ENCODE data around the gene SPAG16. TPM values are rescaled to one million over a fixed set of nuclear protein-coding genes. Genes with fewer than 3 reads are reported as not detected.

SPAG16 gene
- total and polyA plus RNA-seq, 2 of the 13 experiments (the other 11 are each of a cell fraction or from before 2014, with no cell fraction given) = 9.6 to 26.5 TPM

GRCh38 chr2:214127571-214127970 lies 843.3 kb downstream of the SPAG16 start:
- no peaks in the 10 kb centered on the region for H4K20me1 ChIP-seq (ENCODE audit: insufficient read depth, low read length)
- no peaks in the 10 kb centered on the region for H3K36me3 ChIP-seq (replicated peaks in 1 of 2; ENCODE audit: control insufficient read depth in 1 of 2, insufficient read depth in 2 of 2, low read length in 2 of 2)
- H3K9ac ChIP-seq (ENCODE audit: insufficient read depth, low read depth, low read length) = no peak overlapping the region
- intact Hi-C loops (cut with micrococcal nuclease; ENCODE audit: unreplicated experiment) = no loop called here
- no TSS peak for BruUV-seq (replicated peaks)
- CTCF ChIA-PET (ENCODE audit: low intra/inter-chr PET ratio, low total read pairs) = no interaction called here
- H3K9me3 ChIP-seq (ENCODE audit: low read length) = no peaks in the 10 kb centered on the region
- no peak for ATAC-seq
- no peak overlapping the region for H3K4me3 ChIP-seq (replicated peaks in 1 of 3; ENCODE audit: insufficient read depth in 1 of 3, low read depth in 2 of 3, low read length in 3 of 3)
- no peaks in the 10 kb centered on the region for H3K27me3 ChIP-seq (ENCODE audit: control insufficient read depth in 1 of 2, insufficient read depth in 2 of 2, low read length in 2 of 2)
- no peak overlapping the region for H3K4me2 ChIP-seq (ENCODE audit: low read depth, low read length)
- no peak for FAIRE-seq
- no peaks in the 10 kb centered on the region for H3K79me2 ChIP-seq (ENCODE audit: insufficient read depth, low read length)
- POLR2A ChIA-PET = no interaction called here
- H3K4me1 ChIP-seq (ENCODE audit: insufficient read depth, low read length) = no peaks in the 10 kb centered on the region
- no peak overlapping the region for H3K27ac ChIP-seq (ENCODE audit: extremely low read length, insufficient read depth, low read length)
- 0% methylated on average over 1 of the region's 1 CpG for WGBS (ENCODE audit: low lambda C conversion rate)
- in situ Hi-C loops (cut with HindIII; ENCODE audit: extremely low pct_ligation_motif_present, low pct_unique_long_range_greater_than_20kb) = no loop called here
- TF ChIP-seq ZBTB34 (CRISPR knock-in tag; IDR thresholded peaks at IDR 0.05) (no peak), SP5 (CRISPR knock-in tag; IDR thresholded peaks at IDR 0.05; ENCODE audit: borderline replicate concordance, low read depth) (no peak), NFE2L1 (CRISPR knock-in tag; IDR thresholded peaks at IDR 0.05; ENCODE audit: borderline replicate concordance) (no peak), ZNF704 (CRISPR knock-in tag; IDR thresholded peaks at IDR 0.05; ENCODE audit: borderline replicate concordance) (no peak)
- H2AFZ ChIP-seq (ENCODE audit: low read length) = no peak overlapping the region
- no peak for DNase-seq (ENCODE audit: low spot score)

DNA sequence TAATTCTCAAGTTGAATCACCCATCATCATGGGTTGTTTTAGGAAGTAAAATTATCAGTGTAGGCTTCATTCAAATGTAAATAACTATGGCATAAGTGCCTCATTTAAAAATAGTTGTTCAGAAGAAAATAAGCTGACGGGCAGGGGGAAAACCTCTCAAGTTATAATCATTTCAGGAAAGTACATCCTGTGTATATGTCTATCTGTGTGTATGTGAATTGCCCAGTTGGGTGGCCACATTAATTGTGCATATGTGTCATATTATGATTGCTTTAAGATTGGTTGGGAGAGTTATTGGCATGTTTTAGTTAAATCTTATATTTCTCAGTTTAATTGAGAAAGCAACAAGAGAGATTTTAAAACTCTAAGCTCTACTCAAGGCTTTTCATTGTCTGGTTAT lies 843.8 kb downstream of the SPAG16 start:
- in situ Hi-C loops (cut with HindIII; ENCODE audit: extremely low pct_ligation_motif_present, low pct_unique_long_range_greater_than_20kb) = no loop called here
- H3K79me2 ChIP-seq (ENCODE audit: insufficient read depth, low read length) = no peaks in the 10 kb centered on the region
- BruUV-seq (replicated peaks) = no TSS peak
- no peaks in the 10 kb centered on the region for H4K20me1 ChIP-seq (ENCODE audit: insufficient read depth, low read length)
- H2AFZ ChIP-seq (ENCODE audit: low read length) = no peak overlapping the region
- H3K36me3 ChIP-seq (replicated peaks in 1 of 2; ENCODE audit: control insufficient read depth in 1 of 2, insufficient read depth in 2 of 2, low read length in 2 of 2) = no peaks in the 10 kb centered on the region
- H3K9ac ChIP-seq (ENCODE audit: insufficient read depth, low read depth, low read length) = no peak overlapping the region
- ChIA-PET CTCF (ENCODE audit: low intra/inter-chr PET ratio, low total read pairs) (no interaction called here), POLR2A (no interaction called here)
- DNase-seq (ENCODE audit: low spot score) = no peak
- no peaks in the 10 kb centered on the region for H3K4me1 ChIP-seq (ENCODE audit: insufficient read depth, low read length)
- FAIRE-seq = no peak
- H3K27ac ChIP-seq (ENCODE audit: extremely low read length, insufficient read depth, low read length) = no peak overlapping the region
- no peak overlapping the region for H3K4me3 ChIP-seq (replicated peaks in 1 of 3; ENCODE audit: insufficient read depth in 1 of 3, low read depth in 2 of 3, low read length in 3 of 3)
- no peaks in the 10 kb centered on the region for H3K27me3 ChIP-seq (ENCODE audit: control insufficient read depth in 1 of 2, insufficient read depth in 2 of 2, low read length in 2 of 2)
- 0% methylated on average over 1 of the region's 1 CpG for WGBS (ENCODE audit: low lambda C conversion rate)
- no peak for ATAC-seq
- H3K9me3 ChIP-seq (ENCODE audit: low read length) = no peaks in the 10 kb centered on the region
- no peak overlapping the region for H3K4me2 ChIP-seq (ENCODE audit: low read depth, low read length)
- intact Hi-C loops (cut with micrococcal nuclease; ENCODE audit: unreplicated experiment) = no loop called here
- TF ChIP-seq ZNF780A (CRISPR knock-in tag; IDR thresholded peaks at IDR 0.05) (no peak), ZNF558 (CRISPR knock-in tag; IDR thresholded peaks at IDR 0.05; ENCODE audit: borderline replicate concordance) (no peak), PLRG1 (conservative IDR thresholded peaks at IDR 0.05) (no peak), ZFX (CRISPR knock-in tag; IDR thresholded peaks at IDR 0.05; ENCODE audit: low read depth) (no peak), ELF3 (CRISPR knock-in tag; IDR thresholded peaks at IDR 0.05) (no peak), MEIS1 (CRISPR knock-in tag; IDR thresholded peaks at IDR 0.05; ENCODE audit: borderline replicate concordance) (no peak), TAF1 (CRISPR knock-in tag; IDR thresholded peaks at IDR 0.05) (no peak), ZNF652 (CRISPR knock-in tag; IDR thresholded peaks at IDR 0.05; ENCODE audit: borderline replicate concordance, low read depth) (no peak), ATRX (CRISPR knock-in tag; IDR thresholded peaks at IDR 0.05; ENCODE audit: borderline replicate concordance) (no peak)
